GM23248 (cell line): ENCODE measurements around the gene ABHD16A. TPM values are rescaled to one million over a fixed set of nuclear protein-coding genes. Genes with fewer than 3 reads are reported as not detected.

Experiments used
- DNase-seq: peaks from one replicate; pipeline ENCODE4 v3.0.0-alpha.2; 2015
- H2AFZ ChIP-seq: fragments of 200-600 bp; sonication (generic); 2 replicates; pipeline ENCODE4 v1.6.1; 2016; ENCODE audit warnings: antibody characterized with exemption
- H3F3A ChIP-seq: fragments of 200-600 bp; sonication (generic); 2 replicates; pipeline ENCODE4 v1.6.1; 2016; ENCODE audit warnings: mild to moderate bottlenecking, antibody characterized with exemption, mixed run types; ENCODE audit not compliant: insufficient read depth
- H3K27ac ChIP-seq: fragments of 200-600 bp; sonication (generic); 2 replicates; pipeline ENCODE4 v1.5.1; 2016; ENCODE audit warnings: mild to moderate bottlenecking
- H3K27me3 ChIP-seq: fragments of 200-600 bp; sonication (generic); replicated peaks from 2 replicates; pipeline ENCODE4 v1.6.1; 2016; ENCODE audit warnings: mild to moderate bottlenecking; ENCODE audit not compliant: insufficient read depth
- H3K36me3 ChIP-seq: fragments of 200-600 bp; sonication (generic); 2 replicates; pipeline ENCODE4 v1.6.1; 2016; ENCODE audit warnings: low read depth, mild to moderate bottlenecking
- H3K4me1 ChIP-seq: fragments of 200-600 bp; sonication (generic); 2 replicates; pipeline ENCODE4 v1.6.1; 2016; ENCODE audit warnings: mild to moderate bottlenecking; ENCODE audit not compliant: insufficient read depth
- H3K4me2 ChIP-seq: fragments of 200-600 bp; sonication (generic); one replicate; pipeline ENCODE4 v1.6.1; 2016; ENCODE audit warnings: mild to moderate bottlenecking; ENCODE audit not compliant: unreplicated experiment
- H3K4me3 ChIP-seq: fragments of 200-600 bp; sonication (generic); 2 replicates; pipeline ENCODE4 v1.5.1; 2016; ENCODE audit warnings: mild to moderate bottlenecking
- H3K79me2 ChIP-seq: fragments of 200-600 bp; sonication (generic); 2 replicates; pipeline ENCODE4 v1.6.1; 2016; ENCODE audit warnings: mild to moderate bottlenecking; ENCODE audit not compliant: insufficient read depth
- H3K9ac ChIP-seq: fragments of 200-600 bp; sonication (generic); 2 replicates; pipeline ENCODE4 v1.6.1; 2016; ENCODE audit warnings: mild to moderate bottlenecking
- H3K9me2 ChIP-seq: fragments of 200-600 bp; sonication (generic); 2 replicates; pipeline ENCODE4 v1.6.1; 2016; ENCODE audit warnings: mixed run types, mild to moderate bottlenecking, moderate library complexity; ENCODE audit not compliant: insufficient read depth
- H3K9me3 ChIP-seq: fragments of 200-600 bp; sonication (generic); one replicate; pipeline ENCODE4 v1.6.1; 2017; ENCODE audit warnings: low read depth
- H4K20me1 ChIP-seq: fragments of 200-600 bp; sonication (generic); 2 replicates; pipeline ENCODE4 v1.6.0; 2016; ENCODE audit not compliant: insufficient read depth
- EZH2 ChIP-seq: fragments of 200-600 bp; sonication (generic); IDR thresholded peaks from 2 replicates; pipeline ENCODE4 v1.6.1; 2018; ENCODE audit warnings: antibody characterized with exemption, mild to moderate bottlenecking; ENCODE audit not compliant: insufficient read depth, poor library complexity, severe bottlenecking
- EZH2phosphoT487 ChIP-seq: fragments of 200-600 bp; sonication (generic); IDR thresholded peaks from 2 replicates; pipeline ENCODE4 v1.6.1; 2018; ENCODE audit warnings: antibody characterized with exemption, moderate library complexity, mild to moderate bottlenecking, low read depth; ENCODE audit not compliant: insufficient read depth
- WGBS, 2 experiments: methylation state at CpG; one replicate each; pipeline ENCODE4 v1.1.6; 2015 to 2017; ENCODE audit warnings: low lambda C conversion rate in 2 of 2, low coverage in 1 of 2; ENCODE audit errors: missing lambda C conversion rate in 2 of 2; 5-methylcytosine and 5-hydroxymethylcytosine counted together
- in situ Hi-C: fragments of 300-500 bp; cut with MboI; formaldehyde crosslinking; loops from 2 replicates; pipeline ENCODE4 v1.15.0; 2020
- microRNA-seq: library from miRNA; unstranded; fragments of <30 nt; microRNA quantifications from one replicate; pipeline ENCODE4, GENCODE V29; 2016; ENCODE audit warnings: borderline number of aligned reads
- polyA plus RNA-seq: library from polyadenylated mRNA; unstranded; fragments of >200 nt; fragmentation: Nextera tagmentation; extraction: Ambion mirVana; gene quantifications from 2 replicates; pipeline ENCODE4 v1.2.1, GENCODE V29; 2016
- small RNA-seq: library from RNA; depleted of rRNA; stranded (forward); fragments of <200 nt; gene quantifications from one replicate; pipeline ENCODE3, GENCODE V24; 2014; ENCODE audit warnings: low read depth, low replicate concordance
- total RNA-seq: library from RNA; depleted of rRNA; stranded (reverse); fragments of >200 nt; shearing (Covaris generic); gene quantifications from 2 replicates; pipeline ENCODE4 v1.2.3, GENCODE V29; 2014; rRNA removed

The ABHD16A gene
- total and polyA plus RNA-seq, 2 experiments from 2014 or later: 48.0 to 54.0 TPM

- Histone ChIP-seq H3K27me3 (no peaks in the 10 kb centered on the region), H3K79me2 (no peaks in the 10 kb centered on the region; the same call in 1 of the 2 replicates), H3K27ac (peak overlapping the region; percentile 84), H3K9ac (peak overlapping the region; percentile 46), H3F3A (peaks cover 68% of the 10 kb centered on the region), H4K20me1 (no peaks in the 10 kb centered on the region), H3K9me3 (no peaks in the 10 kb centered on the region), H3K36me3 (peaks cover 56% of the 10 kb centered on the region), H3K4me3 (no peak overlapping the region), H3K9me2 (no peaks in the 10 kb centered on the region), H3K4me1 (peaks cover 12% of the 10 kb centered on the region), H2AFZ (no peak overlapping the region), H3K4me2 (no peak overlapping the region)
- 37 to 44% methylated on average over 10 of the region's 10 CpGs for WGBS, 2 experiments
- in situ Hi-C loops: no loop called here
- peak; percentile 82 for DNase-seq
- no peak for TF ChIP-seq EZH2phosphoT487
- TF ChIP-seq EZH2: no peak
Observed at GRCh38 chr6:31639449-31639861, 63.7 kb downstream of the ABHD16A start.

- no peaks in the 10 kb centered on the region; the same call in none of the 2 replicates for H3K79me2 ChIP-seq
- H4K20me1 ChIP-seq: no peaks in the 10 kb centered on the region
- peak overlapping the region; percentile 46 for H3K9ac ChIP-seq
- no peaks in the 10 kb centered on the region for H3K9me2 ChIP-seq
- no peaks in the 10 kb centered on the region for H3K27me3 ChIP-seq
- H3K36me3 ChIP-seq: peaks cover 60% of the 10 kb centered on the region
- H3K4me1 ChIP-seq: peaks cover 12% of the 10 kb centered on the region
- no peak overlapping the region for H2AFZ ChIP-seq
- H3K9me3 ChIP-seq: no peaks in the 10 kb centered on the region
- TF ChIP-seq EZH2phosphoT487 (no peak), EZH2 (no peak)
- no peak overlapping the region for H3K4me3 ChIP-seq
- H3F3A ChIP-seq: peaks cover 72% of the 10 kb centered on the region
- in situ Hi-C loops: no loop called here
- no peak overlapping the region for H3K4me2 ChIP-seq
- peak overlapping the region; percentile 84 for H3K27ac ChIP-seq
- DNase-seq: no peak
- 79 to 85% methylated on average over 9 of the region's 9 CpGs for WGBS, 2 experiments
Observed at GRCh38 chr6:31639043-31639442, 64.1 kb downstream of the ABHD16A start.

Small RNAs within 50 kb of the gene (microRNA-seq; reads per million reads assigned to microRNA genes)
- not detected for gene MIR4646

Small RNAs within 50 kb of the gene (small RNA-seq; reads per million reads assigned to genes)
- gene LY6G6D (not detected), gene MIR4646 (not detected), gene RF00019 (not detected)

Other genes starting within 250 kb of the ABHD16A start
Only the 30 nearest of the 39 such genes appear.
- 0.89 and 1.8 TPM in 2 replicates for gene ATP6V1G2, start 156.7 kb downstream of the ABHD16A start, total RNA-seq
- 2.8 and 3.5 TPM in 2 replicates for gene ATP6V1G2, start 156.7 kb downstream of the ABHD16A start, polyA plus RNA-seq
- 20.4 and 22.9 TPM in 2 replicates for gene NFKBIL1, start 155.7 kb downstream of the ABHD16A start, total RNA-seq
- gene NFKBIL1, start 155.7 kb downstream of the ABHD16A start, polyA plus RNA-seq: 12.3 and 15.0 TPM in 2 replicates
- gene LTA, start 131.0 kb downstream of the ABHD16A start, total RNA-seq: not detected in 2 replicates
- not detected in 2 replicates for gene LTA, start 131.0 kb downstream of the ABHD16A start, polyA plus RNA-seq
- gene TNF, start 127.8 kb downstream of the ABHD16A start, total RNA-seq: not detected in 2 replicates
- 0.11 TPM in 1 of 2 replicates, not detected in the other for gene TNF, start 127.8 kb downstream of the ABHD16A start, polyA plus RNA-seq
- not detected in 2 replicates for gene LTB, start 120.9 kb downstream of the ABHD16A start, total RNA-seq
- 0.23 TPM in 1 of 2 replicates, not detected in the other for gene LTB, start 120.9 kb downstream of the ABHD16A start, polyA plus RNA-seq
- gene LST1, start 117.0 kb downstream of the ABHD16A start, total RNA-seq: not detected in 2 replicates
- gene LST1, start 117.0 kb downstream of the ABHD16A start, polyA plus RNA-seq: not detected in 2 replicates
- gene NCR3, start 110.3 kb downstream of the ABHD16A start, total RNA-seq: not detected in 2 replicates
- not detected in 2 replicates for gene NCR3, start 110.3 kb downstream of the ABHD16A start, polyA plus RNA-seq
- not detected in 2 replicates for gene AIF1, start 88.1 kb downstream of the ABHD16A start, total RNA-seq
- gene AIF1, start 88.1 kb downstream of the ABHD16A start, polyA plus RNA-seq: not detected in 2 replicates
- 46.0 and 50.5 TPM in 2 replicates for gene PRRC2A, start 82.6 kb downstream of the ABHD16A start, total RNA-seq
- gene PRRC2A, start 82.6 kb downstream of the ABHD16A start, polyA plus RNA-seq: 42.5 and 47.2 TPM in 2 replicates
- gene BAG6, start 50.7 kb downstream of the ABHD16A start, total RNA-seq: 161 and 198 TPM in 2 replicates
- 88.2 and 90.8 TPM in 2 replicates for gene BAG6, start 50.7 kb downstream of the ABHD16A start, polyA plus RNA-seq
- gene APOM, start 47.4 kb downstream of the ABHD16A start, total RNA-seq: 0.76 and 3.3 TPM in 2 replicates
- gene APOM, start 47.4 kb downstream of the ABHD16A start, polyA plus RNA-seq: 5.6 and 5.9 TPM in 2 replicates
- 20.3 and 28.5 TPM in 2 replicates for gene C6orf47, start 42.5 kb downstream of the ABHD16A start, total RNA-seq
- 19.4 and 19.5 TPM in 2 replicates for gene C6orf47, start 42.5 kb downstream of the ABHD16A start, polyA plus RNA-seq
- gene GPANK1, start 38.3 kb downstream of the ABHD16A start, total RNA-seq: 10.6 and 11.3 TPM in 2 replicates
- 19.3 and 20.0 TPM in 2 replicates for gene GPANK1, start 38.3 kb downstream of the ABHD16A start, polyA plus RNA-seq
- 186 and 256 TPM in 2 replicates for gene CSNK2B, start 37.2 kb downstream of the ABHD16A start, total RNA-seq
- 224 and 229 TPM in 2 replicates for gene CSNK2B, start 37.2 kb downstream of the ABHD16A start, polyA plus RNA-seq
- gene LY6G5B, start 33.3 kb downstream of the ABHD16A start, total RNA-seq: 2.7 and 7.5 TPM in 2 replicates
- gene LY6G5B, start 33.3 kb downstream of the ABHD16A start, polyA plus RNA-seq: 3.9 and 5.9 TPM in 2 replicates
- gene LY6G5C, start 22.3 kb downstream of the ABHD16A start, total RNA-seq: 1.7 TPM in 1 of 2 replicates, not detected in the other
- 5.0 and 5.1 TPM in 2 replicates for gene LY6G5C, start 22.3 kb downstream of the ABHD16A start, polyA plus RNA-seq
- gene LY6G6F, start 3.5 kb upstream of the ABHD16A start, total RNA-seq: not detected in 2 replicates
- gene LY6G6F, start 3.5 kb upstream of the ABHD16A start, polyA plus RNA-seq: not detected in 2 replicates
- not detected in 2 replicates for gene LY6G6D, start 12.0 kb upstream of the ABHD16A start, total RNA-seq
- gene LY6G6D, start 12.0 kb upstream of the ABHD16A start, polyA plus RNA-seq: not detected in 2 replicates
- gene LY6G6C, start 18.4 kb upstream of the ABHD16A start, total RNA-seq: not detected in 2 replicates
- gene LY6G6C, start 18.4 kb upstream of the ABHD16A start, polyA plus RNA-seq: not detected in 2 replicates
- not detected in 2 replicates for gene MPIG6B, start 20.0 kb upstream of the ABHD16A start, total RNA-seq
- gene MPIG6B, start 20.0 kb upstream of the ABHD16A start, polyA plus RNA-seq: not detected in 2 replicates
- gene DDAH2, start 26.0 kb upstream of the ABHD16A start, total RNA-seq: 76.6 and 93.3 TPM in 2 replicates
- 77.7 and 90.2 TPM in 2 replicates for gene DDAH2, start 26.0 kb upstream of the ABHD16A start, polyA plus RNA-seq
- 447 and 576 TPM in 2 replicates for gene CLIC1, start 33.2 kb upstream of the ABHD16A start, total RNA-seq
- gene CLIC1, start 33.2 kb upstream of the ABHD16A start, polyA plus RNA-seq: 784 and 791 TPM in 2 replicates
- 4.3 and 7.1 TPM in 2 replicates for gene MSH5, start 36.7 kb upstream of the ABHD16A start, total RNA-seq
- 2.0 and 2.9 TPM in 2 replicates for gene MSH5, start 36.7 kb upstream of the ABHD16A start, polyA plus RNA-seq
- 2.5 TPM in 1 of 2 replicates, not detected in the other for gene SAPCD1, start 59.3 kb upstream of the ABHD16A start, total RNA-seq
- 0.85 and 1.3 TPM in 2 replicates for gene SAPCD1, start 59.3 kb upstream of the ABHD16A start, polyA plus RNA-seq
- 0.54 TPM in 1 of 2 replicates, not detected in the other for gene VWA7, start 74.0 kb upstream of the ABHD16A start, total RNA-seq
- 0.37 and 0.56 TPM in 2 replicates for gene VWA7, start 74.0 kb upstream of the ABHD16A start, polyA plus RNA-seq
- 47.6 and 66.4 TPM in 2 replicates for gene VARS1, start 92.4 kb upstream of the ABHD16A start, total RNA-seq
- gene VARS1, start 92.4 kb upstream of the ABHD16A start, polyA plus RNA-seq: 39.1 and 39.8 TPM in 2 replicates
- 32.5 and 40.3 TPM in 2 replicates for gene LSM2, start 103.6 kb upstream of the ABHD16A start, total RNA-seq
- 48.4 and 52.3 TPM in 2 replicates for gene LSM2, start 103.6 kb upstream of the ABHD16A start, polyA plus RNA-seq
- 1.3 and 1.7 TPM in 2 replicates for gene HSPA1L, start 112.0 kb upstream of the ABHD16A start, total RNA-seq
- gene HSPA1L, start 112.0 kb upstream of the ABHD16A start, polyA plus RNA-seq: 0.85 and 0.91 TPM in 2 replicates
- 86.1 and 107 TPM in 2 replicates for gene HSPA1A, start 112.2 kb upstream of the ABHD16A start, total RNA-seq
- gene HSPA1A, start 112.2 kb upstream of the ABHD16A start, polyA plus RNA-seq: 67.5 and 76.3 TPM in 2 replicates
- 104 and 124 TPM in 2 replicates for gene HSPA1B, start 124.4 kb upstream of the ABHD16A start, total RNA-seq
- gene HSPA1B, start 124.4 kb upstream of the ABHD16A start, polyA plus RNA-seq: 58.0 and 61.3 TPM in 2 replicates